HepG2 (cell line): ENCODE measurements around the gene TAS1R3. TPM values are rescaled to one million over a fixed set of nuclear protein-coding genes. Genes with fewer than 3 reads are reported as not detected.

Experiments
- HOMEZ ChIP-seq: IDR thresholded peaks from 2 replicates; pipeline ENCODE4 v1.6.1; 2016; ENCODE audit warnings: low read depth
- MATR3 ChIP-seq: sonication (generic); formaldehyde crosslinking; IDR thresholded peaks from 2 replicates; pipeline ENCODE4 v1.4.0; 2020; ENCODE audit warnings: missing genetic modification reagents
- PTBP1 ChIP-seq: fragments of 200-400 bp; formaldehyde crosslinking; IDR thresholded peaks from 2 replicates; pipeline ENCODE4 v1.6.1; 2018; ENCODE audit warnings: low read length, low read depth; ENCODE audit not compliant: poor library complexity, severe bottlenecking
- YEATS2 ChIP-seq: sonication (generic); formaldehyde crosslinking; IDR thresholded peaks from 2 replicates; pipeline ENCODE4 v1.4.0; 2020; ENCODE audit warnings: missing genetic modification reagents, borderline replicate concordance
- ZFX ChIP-seq: sonication (generic); formaldehyde crosslinking; IDR thresholded peaks from 2 replicates; pipeline ENCODE4 v1.4.0; 2020; ENCODE audit warnings: mild to moderate bottlenecking, low read depth, missing genetic modification reagents, moderate library complexity
- ZNF574 ChIP-seq: sonication (generic); formaldehyde crosslinking; IDR thresholded peaks from 2 replicates; pipeline ENCODE4 v1.4.0; 2020; ENCODE audit warnings: missing genetic modification reagents
- ZNF781 ChIP-seq: sonication (generic); formaldehyde crosslinking; IDR thresholded peaks from 2 replicates; pipeline ENCODE4 v1.5.1; 2020; ENCODE audit warnings: borderline replicate concordance, mild to moderate bottlenecking, missing genetic modification reagents; ENCODE audit errors: not compliant biosample characterization
- polyA plus RNA-seq, 8 experiments: library from polyadenylated mRNA; depleted of rRNA in 3 of 8; stranded (reverse) in 7 of 8; unstranded in 1 of 8; fragments of >200 nt; fragmentation: Illumina TruSeq in 4 of 8; extraction: Trizol in 4 of 8; gene quantifications; 2 replicates each; pipeline versions ENCODE4 v1.2.1 to v1.2.3, GENCODE V29; 2011 to 2016; ENCODE audit warnings: low read depth in 4 of 8, missing spikeins in 1 of 8, mixed read lengths in 1 of 8; ENCODE audit not compliant: insufficient read depth in 1 of 8
- total RNA-seq, 5 experiments: library from RNA; depleted of rRNA; stranded (reverse); fragments of >200 nt; fragmentation: Illumina TruSeq; extraction: Trizol; gene quantifications; 2 replicates each; pipeline ENCODE4 v1.2.3, GENCODE V29; 2016; ENCODE audit warnings: low read depth in 1 of 5
- TF ChIP-seq, protein P1 (sequence below): sonication (generic); formaldehyde crosslinking; conservative IDR thresholded peaks from 2 replicates; pipeline ENCODE4 v1.4.0; 2020; ENCODE audit warnings: mild to moderate bottlenecking, missing genetic modification reagents, moderate library complexity
- TF ChIP-seq, protein P2 (sequence below): sonication (generic); formaldehyde crosslinking; IDR thresholded peaks from 2 replicates; pipeline ENCODE4 v1.9.0; 2021; ENCODE audit warnings: missing genetic modification reagents, mild to moderate bottlenecking, borderline replicate concordance
- TF ChIP-seq, protein P3 (sequence below): sonication (generic); formaldehyde crosslinking; IDR thresholded peaks from 2 replicates; pipeline ENCODE4 v1.4.0; 2020; ENCODE audit warnings: missing genetic modification reagents, mild to moderate bottlenecking, borderline replicate concordance

Gene TAS1R3
- total and polyA plus RNA-seq, 2 of the 13 experiments (the other 11 are each of a cell fraction or from before 2014, with no cell fraction given): 0.13 to 0.15 TPM

- TF ChIP-seq ZNF574 (CRISPR knock-in tag) (no peak; the same call in 1 of the 2 replicates), MATR3 (no peak), HOMEZ (CRISPR knock-in tag) (no peak; the same call in 1 of the 2 replicates), ZFX (CRISPR knock-in tag) (peak; percentile 68), ZNF781 (CRISPR knock-in tag) (peak; percentile 51), YEATS2 (CRISPR knock-in tag) (0 out of 2 replicates have a peak, but pooled peaks have one; percentile 19), PTBP1 (no peak)
- TF ChIP-seq, protein P1, sequence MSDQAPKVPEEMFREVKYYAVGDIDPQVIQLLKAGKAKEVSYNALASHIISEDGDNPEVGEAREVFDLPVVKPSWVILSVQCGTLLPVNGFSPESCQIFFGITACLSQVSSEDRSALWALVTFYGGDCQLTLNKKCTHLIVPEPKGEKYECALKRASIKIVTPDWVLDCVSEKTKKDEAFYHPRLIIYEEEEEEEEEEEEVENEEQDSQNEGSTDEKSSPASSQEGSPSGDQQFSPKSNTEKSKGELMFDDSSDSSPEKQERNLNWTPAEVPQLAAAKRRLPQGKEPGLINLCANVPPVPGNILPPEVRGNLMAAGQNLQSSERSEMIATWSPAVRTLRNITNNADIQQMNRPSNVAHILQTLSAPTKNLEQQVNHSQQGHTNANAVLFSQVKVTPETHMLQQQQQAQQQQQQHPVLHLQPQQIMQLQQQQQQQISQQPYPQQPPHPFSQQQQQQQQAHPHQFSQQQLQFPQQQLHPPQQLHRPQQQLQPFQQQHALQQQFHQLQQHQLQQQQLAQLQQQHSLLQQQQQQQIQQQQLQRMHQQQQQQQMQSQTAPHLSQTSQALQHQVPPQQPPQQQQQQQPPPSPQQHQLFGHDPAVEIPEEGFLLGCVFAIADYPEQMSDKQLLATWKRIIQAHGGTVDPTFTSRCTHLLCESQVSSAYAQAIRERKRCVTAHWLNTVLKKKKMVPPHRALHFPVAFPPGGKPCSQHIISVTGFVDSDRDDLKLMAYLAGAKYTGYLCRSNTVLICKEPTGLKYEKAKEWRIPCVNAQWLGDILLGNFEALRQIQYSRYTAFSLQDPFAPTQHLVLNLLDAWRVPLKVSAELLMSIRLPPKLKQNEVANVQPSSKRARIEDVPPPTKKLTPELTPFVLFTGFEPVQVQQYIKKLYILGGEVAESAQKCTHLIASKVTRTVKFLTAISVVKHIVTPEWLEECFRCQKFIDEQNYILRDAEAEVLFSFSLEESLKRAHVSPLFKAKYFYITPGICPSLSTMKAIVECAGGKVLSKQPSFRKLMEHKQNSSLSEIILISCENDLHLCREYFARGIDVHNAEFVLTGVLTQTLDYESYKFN: 0 out of 2 replicates have a peak, but pooled peaks have one; percentile 34
- TF ChIP-seq, protein P2, sequence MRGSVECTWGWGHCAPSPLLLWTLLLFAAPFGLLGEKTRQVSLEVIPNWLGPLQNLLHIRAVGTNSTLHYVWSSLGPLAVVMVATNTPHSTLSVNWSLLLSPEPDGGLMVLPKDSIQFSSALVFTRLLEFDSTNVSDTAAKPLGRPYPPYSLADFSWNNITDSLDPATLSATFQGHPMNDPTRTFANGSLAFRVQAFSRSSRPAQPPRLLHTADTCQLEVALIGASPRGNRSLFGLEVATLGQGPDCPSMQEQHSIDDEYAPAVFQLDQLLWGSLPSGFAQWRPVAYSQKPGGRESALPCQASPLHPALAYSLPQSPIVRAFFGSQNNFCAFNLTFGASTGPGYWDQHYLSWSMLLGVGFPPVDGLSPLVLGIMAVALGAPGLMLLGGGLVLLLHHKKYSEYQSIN: no peak
- TF ChIP-seq, protein P3, sequence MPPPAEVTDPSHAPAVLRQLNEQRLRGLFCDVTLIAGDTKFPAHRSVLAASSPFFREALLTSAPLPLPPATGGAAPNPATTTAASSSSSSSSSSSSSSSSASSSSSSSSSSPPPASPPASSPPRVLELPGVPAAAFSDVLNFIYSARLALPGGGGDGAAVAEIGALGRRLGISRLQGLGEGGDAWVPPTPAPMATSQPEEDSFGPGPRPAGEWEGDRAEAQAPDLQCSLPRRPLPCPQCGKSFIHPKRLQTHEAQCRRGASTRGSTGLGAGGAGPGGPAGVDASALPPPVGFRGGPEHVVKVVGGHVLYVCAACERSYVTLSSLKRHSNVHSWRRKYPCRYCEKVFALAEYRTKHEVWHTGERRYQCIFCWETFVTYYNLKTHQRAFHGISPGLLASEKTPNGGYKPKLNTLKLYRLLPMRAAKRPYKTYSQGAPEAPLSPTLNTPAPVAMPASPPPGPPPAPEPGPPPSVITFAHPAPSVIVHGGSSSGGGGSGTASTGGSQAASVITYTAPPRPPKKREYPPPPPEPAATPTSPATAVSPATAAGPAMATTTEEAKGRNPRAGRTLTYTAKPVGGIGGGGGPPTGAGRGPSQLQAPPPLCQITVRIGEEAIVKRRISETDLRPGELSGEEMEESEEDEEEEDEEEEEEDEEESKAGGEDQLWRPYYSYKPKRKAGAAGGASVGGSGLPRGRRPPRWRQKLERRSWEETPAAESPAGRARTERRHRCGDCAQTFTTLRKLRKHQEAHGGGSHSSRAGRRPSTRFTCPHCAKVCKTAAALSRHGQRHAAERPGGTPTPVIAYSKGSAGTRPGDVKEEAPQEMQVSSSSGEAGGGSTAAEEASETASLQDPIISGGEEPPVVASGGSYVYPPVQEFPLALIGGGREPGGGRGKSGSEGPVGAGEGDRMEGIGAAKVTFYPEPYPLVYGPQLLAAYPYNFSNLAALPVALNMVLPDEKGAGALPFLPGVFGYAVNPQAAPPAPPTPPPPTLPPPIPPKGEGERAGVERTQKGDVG (CRISPR knock-in tag): peak; percentile 15; the same call in 1 of the 2 replicates
Measured at GRCh38 chr1:1304331-1305299, 26.5 kb upstream of the TAS1R3 start (continued).
